K562 (cell line): Measurements from ENCODE around the gene MFNG. TPM values are rescaled to one million over a fixed set of nuclear protein-coding genes. Genes with fewer than 3 reads are reported as not detected.
A peak's percentile ranks its signal among the peaks of the same experiment; 100 is the strongest.

ENCODE experiments used
- ATAC-seq: fragments of 200-7000 bp; cut with Tn5 transposase; 3 replicates; pipeline ENCODE4 v1.9.1; 2020; ENCODE audit warnings: moderate library complexity
- BruUV-seq: library from RNA; stranded (reverse); fragments of 400-500 nt; replicated peaks from 2 replicates; lab custom pipeline; 2021; lab: Mats Ljungman, UMichigan
- CTCF ChIA-PET: fragments of 300-600 bp; formaldehyde crosslinking; extraction: SDS; loops from one replicate; lab custom pipeline; 2021; ENCODE audit warnings: low intra/inter-chr PET ratio; lab: Yijun Ruan, JAX
- POLR2A ChIA-PET: fragments of 300-600, 350-650 bp; sonication (Branson Sonifier 250); formaldehyde crosslinking; extraction: SDS; loops from one replicate; lab custom pipeline; 2021; ENCODE audit warnings: antibody characterized with exemption, inconsistent platforms; lab: Yijun Ruan, JAX
- DNase-seq, 4 experiments: peaks; one replicate each; pipeline versions ENCODE4 v3.0.0 to v3.0.0-alpha.2; 2011 to 2018; ENCODE audit warnings: low spot score in 3 of 4, mixed read lengths in 3 of 4; ENCODE audit errors: extremely low read depth in 1 of 4
- FAIRE-seq: peaks from 2 replicates; lab custom pipeline; 2011; peaks lifted over from hg19 to GRCh38; lab: Jason Lieb, UNC
- H2AFZ ChIP-seq: 2 replicates; pipeline ENCODE4 v1.6.0; 2011; ENCODE audit warnings: low read depth, low read length, control low read depth, inconsistent platforms
- H3K27ac ChIP-seq: fragments of 200-600 bp; 3 replicates; pipeline ENCODE4 v1.8.0; 2011; ENCODE audit warnings: low read depth, mild to moderate bottlenecking, control low read depth, inconsistent platforms, low read length, moderate library complexity, mixed read lengths; ENCODE audit errors: extremely low read depth
- H3K27me3 ChIP-seq, 2 experiments: fragments of 300-600 bp in 1 of 2; 2 replicates in 1 of 2; 3 replicates in 1 of 2; pipeline versions ENCODE4 v1.6.0 to v1.8.0; 2011; ENCODE audit warnings: inconsistent platforms in 2 of 2, low read length in 2 of 2, mild to moderate bottlenecking in 1 of 2, mixed read lengths in 1 of 2, moderate library complexity in 1 of 2; ENCODE audit not compliant: control insufficient read depth in 2 of 2, insufficient read depth in 2 of 2
- H3K36me3 ChIP-seq: fragments of 300-600 bp; 3 replicates; pipeline ENCODE4 v1.8.0; 2011; ENCODE audit warnings: mild to moderate bottlenecking, low read length, inconsistent platforms; ENCODE audit not compliant: control insufficient read depth, insufficient read depth
- H3K4me1 ChIP-seq, 2 experiments: fragments of 200-600 bp in 1 of 2; replicated peaks in 1 of 2; 2 replicates in 1 of 2; 3 replicates in 1 of 2; pipeline versions ENCODE4 v1.5.1 to v1.8.0; 2011; ENCODE audit warnings: inconsistent platforms in 2 of 2, low read length in 2 of 2, mild to moderate bottlenecking in 1 of 2, mixed read lengths in 1 of 2, moderate library complexity in 1 of 2; ENCODE audit not compliant: control insufficient read depth in 2 of 2, insufficient read depth in 2 of 2
- H3K4me2 ChIP-seq: 2 replicates; pipeline ENCODE4 v1.6.1; 2011; ENCODE audit warnings: low read length, control low read depth, inconsistent platforms, mixed read lengths; ENCODE audit not compliant: insufficient read depth
- H3K4me3 ChIP-seq: fragments of 200-600 bp; sonication (generic), shearing (Covaris generic); 2 replicates; pipeline ENCODE4 v1.5.1; 2016; ENCODE audit warnings: control low read depth, inconsistent platforms
- H3K79me2 ChIP-seq: fragments of 200-600 bp; 3 replicates; pipeline ENCODE4 v1.8.0; 2011; ENCODE audit warnings: low read length, inconsistent platforms; ENCODE audit not compliant: control insufficient read depth, insufficient read depth
- H3K9ac ChIP-seq, 2 experiments: 2 replicates each; pipeline versions ENCODE4 v1.6.0 to v1.6.1; 2011; ENCODE audit warnings: low read depth in 2 of 2, low read length in 2 of 2, control low read depth in 1 of 2, inconsistent platforms in 1 of 2, mild to moderate bottlenecking in 1 of 2, mixed read lengths in 1 of 2; ENCODE audit not compliant: insufficient read depth in 1 of 2
- H3K9me1 ChIP-seq: one replicate; pipeline ENCODE4 v1.6.0; 2011; ENCODE audit warnings: inconsistent platforms, mild to moderate bottlenecking, low read length, moderate library complexity; ENCODE audit not compliant: control insufficient read depth, insufficient read depth
- H3K9me3 ChIP-seq: replicated peaks from 2 replicates; pipeline ENCODE4 v1.5.1; 2011; ENCODE audit warnings: low read depth, low read length, inconsistent platforms; ENCODE audit not compliant: control insufficient read depth, insufficient read depth
- H4K20me1 ChIP-seq: replicated peaks from 2 replicates; pipeline ENCODE4 v1.6.1; 2011; ENCODE audit warnings: low read length, inconsistent platforms, mixed read lengths; ENCODE audit not compliant: control insufficient read depth, insufficient read depth
- BRD4 ChIP-seq: fragments of 200-600 bp; sonication (generic); IDR thresholded peaks from 2 replicates; pipeline ENCODE4 v1.6.1; 2017; ENCODE audit warnings: inconsistent platforms
- DPF2 ChIP-seq: fragments of 450-650 bp; IDR thresholded peaks from 2 replicates; pipeline ENCODE4 v1.6.1; 2016
- EGR1 ChIP-seq: fragments of 450-650 bp; conservative IDR thresholded peaks from 2 replicates; pipeline ENCODE4 v1.6.1; 2017; ENCODE audit warnings: mild to moderate bottlenecking
- FOSL1 ChIP-seq: fragments of 200-800 bp; sonication (Bioruptor generic); conservative IDR thresholded peaks from 2 replicates; pipeline ENCODE4 v1.6.1; 2016; ENCODE audit warnings: missing genetic modification characterization, missing compliant biosample characterization
- RBM25 ChIP-seq: fragments of 200-400 bp; formaldehyde crosslinking; IDR thresholded peaks from 2 replicates; pipeline ENCODE4 v1.6.1; 2018; ENCODE audit warnings: low read length, low read depth, moderate library complexity; ENCODE audit not compliant: severe bottlenecking
- SLC30A9 ChIP-seq: fragments of 250-450 bp; sonication (Bioruptor Pico); IDR thresholded peaks from 2 replicates; pipeline ENCODE4 v1.8.0; 2022; ENCODE audit warnings: mild to moderate bottlenecking, moderate library complexity
- TOE1 ChIP-seq, 2 experiments: fragments of 450-650 bp in 1 of 2; sonication (generic) in 1 of 2; formaldehyde crosslinking in 1 of 2; IDR thresholded peaks; 2 replicates each; pipeline versions ENCODE4 v1.7.1 to v1.8.0; 2016 to 2022; ENCODE audit warnings: borderline replicate concordance in 2 of 2, mild to moderate bottlenecking in 2 of 2, antibody characterized with exemption in 1 of 2, inconsistent platforms in 1 of 2, low read depth in 1 of 2, missing genetic modification reagents in 1 of 2, moderate library complexity in 1 of 2
- ZNF561 ChIP-seq: fragments of 450-650 bp; formaldehyde crosslinking; conservative IDR thresholded peaks from 2 replicates; pipeline ENCODE4 v1.4.0; 2020; ENCODE audit warnings: mild to moderate bottlenecking, moderate library complexity
- ZNF589 ChIP-seq: fragments of 200-800 bp; sonication (Bioruptor generic); IDR thresholded peaks from 2 replicates; pipeline ENCODE4 v1.6.1; 2016; ENCODE audit warnings: low read depth, missing genetic modification characterization, missing compliant biosample characterization
- ZNF75A ChIP-seq: fragments of 450-650 bp; formaldehyde crosslinking; IDR thresholded peaks from 2 replicates; pipeline ENCODE4 v1.4.0; 2020; ENCODE audit warnings: mild to moderate bottlenecking
- WGBS: fragments of 100-300 bp; shearing (Covaris generic); methylation state at CpG from one replicate; pipeline ENCODE4 v1.1.6; 2016; ENCODE audit warnings: low coverage, mixed read lengths; ENCODE audit not compliant: insufficient coverage; ENCODE audit errors: missing lambda C conversion rate; 5-methylcytosine and 5-hydroxymethylcytosine counted together
- in situ Hi-C: fragments of 300-500 bp; cut with MboI; formaldehyde crosslinking; loops from 4 replicates; pipeline ENCODE4 v1.15.0; 2018; ENCODE audit warnings: inconsistent platforms, mixed read lengths
- intact Hi-C: fragments of 100-400 bp; cut with micrococcal nuclease; formaldehyde crosslinking; loops from 2 replicates; pipeline ENCODE4 v1.14.2; 2022
- polyA plus RNA-seq, 8 experiments: library from polyadenylated mRNA; depleted of rRNA in 4 of 8; stranded (reverse) in 5 of 8; unstranded in 3 of 8; fragments of >200 nt; fragmentation: Nextera tagmentation in 2 of 8; fragmentation: Illumina TruSeq in 1 of 8; extraction: Ambion mirVana in 2 of 8; extraction: Trizol in 1 of 8; gene quantifications; 2 replicates each; pipeline versions ENCODE4 v1.2.1 to v1.2.3, GENCODE V29; 2011 to 2014; ENCODE audit warnings: inconsistent platforms in 1 of 8, missing spikeins in 1 of 8
- total RNA-seq, 7 experiments: library from RNA; depleted of rRNA in 6 of 7; stranded (reverse); fragments of >200 nt in 6 of 7; fragmentation: Illumina TruSeq in 2 of 7; extraction: Trizol in 2 of 7; gene quantifications; 2 replicates each; pipeline versions ENCODE4 v1.2.1 to v1.2.3, GENCODE V29; 2011 to 2021; ENCODE audit warnings: low replicate concordance in 1 of 7
- TF ChIP-seq, protein P1 (sequence below): fragments of 450-650 bp; IDR thresholded peaks from 2 replicates; pipeline ENCODE4 v1.7.0; 2016; ENCODE audit warnings: borderline replicate concordance

MFNG gene
- total and polyA plus RNA-seq, 9 of the 15 experiments (the other 6 are each of a cell fraction or from before 2014, with no cell fraction given) = 0.13 to 0.73 (median 0.38) TPM; not detected in 4

DNA sequence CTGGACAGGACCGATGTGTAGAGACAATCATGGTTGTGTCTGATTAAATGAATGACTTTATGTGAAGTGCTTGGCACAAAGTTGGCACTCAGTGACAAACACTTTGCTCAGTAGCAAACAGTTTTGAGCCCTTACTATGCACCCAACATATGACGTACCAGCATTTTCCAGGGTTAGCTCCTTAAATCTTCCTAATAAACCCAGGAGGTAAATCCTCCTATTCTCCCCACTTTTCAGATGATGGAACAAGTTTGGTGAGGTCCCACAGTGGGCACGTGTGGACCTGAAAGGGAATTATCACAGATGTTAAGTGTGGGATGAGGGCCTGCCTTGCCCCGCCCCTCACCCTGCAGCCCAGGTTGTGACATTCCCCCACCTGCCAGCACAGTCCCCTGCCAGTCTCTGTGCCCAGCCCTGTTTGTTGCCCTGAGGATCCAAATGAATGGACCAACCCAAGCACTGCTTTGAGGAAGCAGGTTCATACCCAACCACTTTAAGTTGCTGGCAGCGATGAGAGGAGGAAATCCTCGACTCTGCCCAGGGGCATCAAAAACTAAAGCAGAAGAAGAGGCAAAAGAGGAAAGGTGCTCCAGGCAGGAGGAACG is 39.7 kb upstream of the MFNG start:
- H3K9ac ChIP-seq = no peak overlapping the region
- TF ChIP-seq FOSL1 (tag) (0 out of 2 replicates have a peak, but pooled peaks have one; percentile 7), ZNF561 (CRISPR knock-in tag) (no peak)
- no peaks in the 10 kb centered on the region for H3K9me3 ChIP-seq
- H3K4me3 ChIP-seq = no peak overlapping the region
- intact Hi-C loops (no loop called here), in situ Hi-C loops (no loop called here)
- H3K4me2 ChIP-seq = no peak overlapping the region
- ChIA-PET CTCF (no interaction called here), POLR2A (interaction anchor here (0.5 to 0.7 kb wide), 2 partner anchors 41 to 430 kb away, joined by 3 to 4 read pairs; no protein-coding TSS in a partner anchor)
- no peak overlapping the region for H3K27ac ChIP-seq
- no peaks in the 10 kb centered on the region for H3K36me3 ChIP-seq
- ATAC-seq (no peak), DNase-seq (no peak), FAIRE-seq (no peak)
- 23% methylated on average over 7 of the region's 7 CpGs for WGBS
- no peaks in the 10 kb centered on the region for H3K9me1 ChIP-seq
- no peak overlapping the region for H2AFZ ChIP-seq
- peaks cover under 1 to 8% of the 10 kb centered on the region in 2 experiments; a peak in 4 of 5 replicates for H3K4me1 ChIP-seq
- H3K27me3 ChIP-seq = no peaks in the 10 kb centered on the region; a peak in 1 of 5 replicates
- BruUV-seq = no TSS peak
- H4K20me1 ChIP-seq = no peaks in the 10 kb centered on the region
- no peaks in the 10 kb centered on the region for H3K79me2 ChIP-seq

DNA sequence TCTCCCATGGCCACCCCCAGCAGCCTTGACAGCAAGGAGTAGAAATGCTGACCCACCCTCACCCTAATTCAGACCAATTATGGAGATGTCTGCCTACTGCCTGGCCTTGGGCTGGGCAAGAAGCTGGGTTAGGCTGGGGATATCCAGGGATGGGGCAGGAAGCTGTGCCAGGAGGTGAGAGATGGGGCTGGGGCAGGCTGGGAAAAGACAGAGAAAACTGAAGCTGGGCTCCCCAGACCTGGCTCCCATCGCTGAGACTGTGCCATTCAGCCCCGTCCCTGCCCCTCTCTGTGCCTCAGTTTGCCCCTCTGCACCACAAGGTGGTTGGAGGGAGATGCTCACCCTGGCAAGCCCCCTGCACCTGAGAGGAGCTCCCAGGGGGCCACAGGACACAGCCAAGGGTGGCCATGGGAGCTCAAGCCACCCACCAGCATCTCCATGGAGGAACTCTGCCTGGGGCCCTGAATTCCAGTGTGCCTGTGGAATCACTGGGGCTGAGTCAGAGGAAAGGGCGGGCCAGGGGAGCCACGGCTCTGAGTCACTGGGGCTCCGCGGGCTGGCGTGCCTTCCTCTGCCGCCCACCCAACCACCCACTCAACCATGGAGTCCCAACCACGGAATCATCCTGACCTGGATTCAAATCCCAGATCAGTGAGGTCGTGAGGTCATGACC is 39.0 kb upstream of the MFNG start:
- WGBS = 4% methylated on average over 4 of the region's 10 CpGs
- H2AFZ ChIP-seq = no peak overlapping the region
- FAIRE-seq (no peak), DNase-seq (no peak), ATAC-seq (no peak)
- in situ Hi-C loops (no loop called here), intact Hi-C loops (no loop called here)
- no peak overlapping the region for H3K4me3 ChIP-seq
- ChIA-PET POLR2A (interaction anchor here (0.5 to 0.7 kb wide), 3 partner anchors 42 to 430 kb away, joined by 3 to 4 read pairs (median 3); partner anchors contain the start of gene PDXP), CTCF (no interaction called here)
- no peaks in the 10 kb centered on the region for H3K9me1 ChIP-seq
- no peaks in the 10 kb centered on the region for H4K20me1 ChIP-seq
- no peaks in the 10 kb centered on the region for H3K9me3 ChIP-seq
- no TSS peak for BruUV-seq
- no peaks in the 10 kb centered on the region for H3K79me2 ChIP-seq
- H3K27ac ChIP-seq = no peak overlapping the region
- peaks cover 4 to 10% of the 10 kb centered on the region in 2 experiments; a peak in 4 of 5 replicates for H3K4me1 ChIP-seq
- H3K36me3 ChIP-seq = no peaks in the 10 kb centered on the region
- H3K27me3 ChIP-seq = no peaks in the 10 kb centered on the region; a peak in 1 of 5 replicates
- H3K4me2 ChIP-seq = no peak overlapping the region
- no peak overlapping the region for H3K9ac ChIP-seq
- TF ChIP-seq ZNF75A (no peak), DPF2 (peak; percentile 26; the same call in 1 of the 2 replicates), TOE1 (IDR thresholded peaks at IDR 0.05; ENCODE audit: borderline replicate concordance) (no peak), TOE1 (CRISPR knock-in tag; IDR thresholded peaks at IDR 0.05; ENCODE audit: borderline replicate concordance, low read depth) (no peak), RBM25 (no peak), EGR1 (peak; percentile 95), SLC30A9 (CRISPR knock-in tag) (no peak), FOSL1 (tag) (0 out of 2 replicates have a peak, but pooled peaks have one; percentile 52), ZNF589 (no peak), BRD4 (no peak)
- TF ChIP-seq, protein P1, sequence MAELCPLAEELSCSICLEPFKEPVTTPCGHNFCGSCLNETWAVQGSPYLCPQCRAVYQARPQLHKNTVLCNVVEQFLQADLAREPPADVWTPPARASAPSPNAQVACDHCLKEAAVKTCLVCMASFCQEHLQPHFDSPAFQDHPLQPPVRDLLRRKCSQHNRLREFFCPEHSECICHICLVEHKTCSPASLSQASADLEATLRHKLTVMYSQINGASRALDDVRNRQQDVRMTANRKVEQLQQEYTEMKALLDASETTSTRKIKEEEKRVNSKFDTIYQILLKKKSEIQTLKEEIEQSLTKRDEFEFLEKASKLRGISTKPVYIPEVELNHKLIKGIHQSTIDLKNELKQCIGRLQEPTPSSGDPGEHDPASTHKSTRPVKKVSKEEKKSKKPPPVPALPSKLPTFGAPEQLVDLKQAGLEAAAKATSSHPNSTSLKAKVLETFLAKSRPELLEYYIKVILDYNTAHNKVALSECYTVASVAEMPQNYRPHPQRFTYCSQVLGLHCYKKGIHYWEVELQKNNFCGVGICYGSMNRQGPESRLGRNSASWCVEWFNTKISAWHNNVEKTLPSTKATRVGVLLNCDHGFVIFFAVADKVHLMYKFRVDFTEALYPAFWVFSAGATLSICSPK = no peak
